Mucosa of rectum (tissue), 2 donors: ENCODE data around the gene GPALPP1.
A peak's percentile ranks its signal among the peaks of the same experiment; 100 is the strongest.

Experiments
- H3K27ac ChIP-seq, 2 donors: one replicate each; pipeline ENCODE4 v1.7.0; 2013; ENCODE audit warnings: inconsistent platforms in 2 of 2, low read depth in 2 of 2, low read length in 2 of 2
- H3K27me3 ChIP-seq, 2 donors: one replicate each; pipeline ENCODE4 v1.7.0; 2013; ENCODE audit warnings: low read length in 2 of 2; ENCODE audit not compliant: control insufficient read depth in 2 of 2, insufficient read depth in 2 of 2
- H3K36me3 ChIP-seq, 2 donors: one replicate each; pipeline ENCODE4 v1.7.0; 2013; ENCODE audit warnings: low read length in 2 of 2; ENCODE audit not compliant: control insufficient read depth in 2 of 2, insufficient read depth in 2 of 2
- H3K4me1 ChIP-seq, 2 donors: one replicate each; pipeline ENCODE4 v1.7.0; 2013; ENCODE audit warnings: low read length in 2 of 2, mild to moderate bottlenecking in 1 of 2; ENCODE audit not compliant: control insufficient read depth in 2 of 2, insufficient read depth in 2 of 2
- H3K4me3 ChIP-seq, 2 donors: one replicate each; pipeline ENCODE4 v1.7.0; 2013; ENCODE audit warnings: low read length in 2 of 2
- H3K9ac ChIP-seq, 2 donors: one replicate each; pipeline ENCODE4 v1.7.0; 2013; ENCODE audit warnings: low read length in 2 of 2, low read depth in 1 of 2, mild to moderate bottlenecking in 1 of 2
- H3K9me3 ChIP-seq, 2 donors: one replicate each; pipeline ENCODE4 v1.7.0; 2013; ENCODE audit warnings: low read length in 2 of 2; ENCODE audit not compliant: control insufficient read depth in 2 of 2
- donor health status: healthy.
- donor health status: Normal muscosa, but diverticular disease.

Gene GPALPP1

GRCh38 chr13:45036206-45036605 is 46.9 kb downstream of the GPALPP1 start:
- no peaks in the 10 kb centered on the region for H3K4me1 ChIP-seq
- H3K9ac ChIP-seq, result no peak overlapping the region
- H3K27me3 ChIP-seq, result no peaks in the 10 kb centered on the region
- H3K4me3 ChIP-seq, result no peak overlapping the region
- H3K9me3 ChIP-seq, result no peaks in the 10 kb centered on the region
- no peaks in the 10 kb centered on the region for H3K36me3 ChIP-seq
- H3K27ac ChIP-seq, result no peak overlapping the region

GRCh38 chr13:45040173-45040572 is 50.8 kb downstream of the GPALPP1 start:
- H3K4me1 ChIP-seq, result no peaks in the 10 kb centered on the region
- no peaks in the 10 kb centered on the region for H3K27me3 ChIP-seq
- no peak overlapping the region for H3K4me3 ChIP-seq
- no peak overlapping the region for H3K27ac ChIP-seq
- no peaks in the 10 kb centered on the region for H3K36me3 ChIP-seq
- no peak overlapping the region for H3K9ac ChIP-seq
- H3K9me3 ChIP-seq, result no peaks in the 10 kb centered on the region

- Histone ChIP-seq H3K9me3 (no peaks in the 10 kb centered on the region), H3K4me1 (no peaks in the 10 kb centered on the region), H3K27me3 (no peaks in the 10 kb centered on the region), H3K9ac (no peak overlapping the region), H3K4me3 (no peak overlapping the region), H3K36me3 (no peaks in the 10 kb centered on the region), H3K27ac (no peak overlapping the region)
Measured at GRCh38 chr13:45040622-45041021, 51.3 kb downstream of the GPALPP1 start.

GRCh38 chr13:45042539-45042938 is 53.2 kb downstream of the GPALPP1 start:
- peaks cover 0 to 1% of the 10 kb centered on the region in 2 donors for H3K4me1 ChIP-seq

GRCh38 chr13:45046445-45046844 is 57.1 kb downstream of the GPALPP1 start:
- H3K36me3 ChIP-seq, result no peaks in the 10 kb centered on the region
- H3K9ac ChIP-seq, result peak overlapping the region in 1 of 2 donors; percentile 40
- peaks cover 0 to 7% of the 10 kb centered on the region in 2 donors for H3K4me1 ChIP-seq
- peak overlapping the region; percentile 35 to 71 for H3K4me3 ChIP-seq
- H3K27ac ChIP-seq, result no peak overlapping the region
- H3K27me3 ChIP-seq, result no peaks in the 10 kb centered on the region
- no peaks in the 10 kb centered on the region for H3K9me3 ChIP-seq

More at GRCh38 chr13:45042539-45042938, 53.2 kb downstream of the GPALPP1 start:
- no peak overlapping the region for H3K4me3 ChIP-seq
- no peak overlapping the region for H3K9ac ChIP-seq
- no peaks in the 10 kb centered on the region for H3K9me3 ChIP-seq
- H3K27ac ChIP-seq, result no peak overlapping the region
- no peaks in the 10 kb centered on the region for H3K36me3 ChIP-seq
- no peaks in the 10 kb centered on the region for H3K27me3 ChIP-seq

GRCh38 chr13:45047394-45048310 is 58.3 kb downstream of the GPALPP1 start:
- Histone ChIP-seq H3K4me3 (peak overlapping the region; percentile 63 to 71), H3K27me3 (no peaks in the 10 kb centered on the region), H3K9me3 (no peaks in the 10 kb centered on the region), H3K27ac (no peak overlapping the region), H3K36me3 (no peaks in the 10 kb centered on the region), H3K4me1 (peaks cover 0 to 7% of the 10 kb centered on the region in 2 donors), H3K9ac (peak overlapping the region; percentile 38 to 40)

GRCh38 chr13:45048890-45049407 is 59.6 kb downstream of the GPALPP1 start:
- H3K27me3 ChIP-seq, result no peaks in the 10 kb centered on the region
- H3K4me3 ChIP-seq, result no peak overlapping the region
- no peaks in the 10 kb centered on the region for H3K9me3 ChIP-seq
- no peak overlapping the region for H3K27ac ChIP-seq
- no peaks in the 10 kb centered on the region for H3K36me3 ChIP-seq
- H3K4me1 ChIP-seq, result peaks cover 0 to 7% of the 10 kb centered on the region in 2 donors
- no peak overlapping the region for H3K9ac ChIP-seq

GRCh38 chr13:45049478-45049877 is 60.1 kb downstream of the GPALPP1 start:
- Histone ChIP-seq H3K9me3 (no peaks in the 10 kb centered on the region), H3K9ac (no peak overlapping the region), H3K27ac (no peak overlapping the region), H3K4me1 (peaks cover 0 to 7% of the 10 kb centered on the region in 2 donors), H3K4me3 (no peak overlapping the region), H3K36me3 (no peaks in the 10 kb centered on the region), H3K27me3 (no peaks in the 10 kb centered on the region)

- Histone ChIP-seq H3K27me3 (no peaks in the 10 kb centered on the region), H3K9me3 (no peaks in the 10 kb centered on the region), H3K27ac (no peak overlapping the region), H3K4me1 (peaks cover 4 to 19% of the 10 kb centered on the region in 2 donors), H3K4me3 (no peak overlapping the region), H3K36me3 (no peaks in the 10 kb centered on the region), H3K9ac (no peak overlapping the region)
Measured at GRCh38 chr13:45051315-45051714, 62.0 kb downstream of the GPALPP1 start.

GRCh38 chr13:45055198-45055901 is 66.0 kb downstream of the GPALPP1 start:
- H3K4me3 ChIP-seq, result no peak overlapping the region
- no peaks in the 10 kb centered on the region for H3K9me3 ChIP-seq
- H3K27ac ChIP-seq, result no peak overlapping the region
- no peaks in the 10 kb centered on the region for H3K27me3 ChIP-seq
- peaks cover 4 to 13% of the 10 kb centered on the region in 2 donors for H3K4me1 ChIP-seq
- no peaks in the 10 kb centered on the region for H3K36me3 ChIP-seq
- H3K9ac ChIP-seq, result no peak overlapping the region
